Left ventricle myocardium inferior (tissue), 1 donor: ENCODE measurements around the gene CHRM3. TPM values are rescaled to one million over a fixed set of nuclear protein-coding genes. Genes with fewer than 3 reads are reported as not detected.

Source experiments
- DNase-seq: peaks from one replicate; pipeline ENCODE4 v3.0.0-alpha.2; 2020
- H3K27ac ChIP-seq: fragments of 200-600 bp; replicated peaks from 2 replicates; pipeline ENCODE4 v1.8.0; 2021
- H3K27me3 ChIP-seq: fragments of 200-600 bp; 2 replicates; pipeline ENCODE4 v1.8.0; 2021; ENCODE audit warnings: low read depth
- H3K36me3 ChIP-seq: fragments of 200-600 bp; 2 replicates; pipeline ENCODE4 v1.8.0; 2021
- H3K4me1 ChIP-seq: fragments of 200-600 bp; 2 replicates; pipeline ENCODE4 v1.8.0; 2021
- H3K4me3 ChIP-seq: fragments of 200-600 bp; 2 replicates; pipeline ENCODE4 v1.8.0; 2021; ENCODE audit warnings: mild to moderate bottlenecking, moderate library complexity
- H3K9me3 ChIP-seq: fragments of 200-600 bp; replicated peaks from 2 replicates; pipeline ENCODE4 v1.8.0; 2021
- intact Hi-C: fragments of 100-400 bp; cut with micrococcal nuclease; formaldehyde crosslinking; loops from one replicate; pipeline ENCODE4 v1.11.0; 2022
- long read RNA-seq: library from polyadenylated mRNA; unstranded; transcript quantifications from one replicate; pipeline ENCODE4 v2.0.0, GENCODE V29; 2021
- total RNA-seq: library from RNA; stranded (reverse); fragmentation: NEBNext Ultra II Directional; extraction: Animal tissue kit (Norgen Biotek cat#: 25700); gene quantifications from one replicate; pipeline ENCODE4 v1.2.1, GENCODE V29; 2021
- TF ChIP-seq, protein P1 (sequence below): fragments of 200-600 bp; IDR thresholded peaks from 2 replicates; pipeline ENCODE4 v1.8.0; 2021; ENCODE audit warnings: antibody characterized with exemption, mild to moderate bottlenecking, borderline replicate concordance
- donor health status: DM: no; HTN: yes; CAD: no; lungs with severe emphysema.

CHRM3 gene
- 0.36 TPM for total RNA-seq
- long read RNA-seq, result 0 reads

DNA sequence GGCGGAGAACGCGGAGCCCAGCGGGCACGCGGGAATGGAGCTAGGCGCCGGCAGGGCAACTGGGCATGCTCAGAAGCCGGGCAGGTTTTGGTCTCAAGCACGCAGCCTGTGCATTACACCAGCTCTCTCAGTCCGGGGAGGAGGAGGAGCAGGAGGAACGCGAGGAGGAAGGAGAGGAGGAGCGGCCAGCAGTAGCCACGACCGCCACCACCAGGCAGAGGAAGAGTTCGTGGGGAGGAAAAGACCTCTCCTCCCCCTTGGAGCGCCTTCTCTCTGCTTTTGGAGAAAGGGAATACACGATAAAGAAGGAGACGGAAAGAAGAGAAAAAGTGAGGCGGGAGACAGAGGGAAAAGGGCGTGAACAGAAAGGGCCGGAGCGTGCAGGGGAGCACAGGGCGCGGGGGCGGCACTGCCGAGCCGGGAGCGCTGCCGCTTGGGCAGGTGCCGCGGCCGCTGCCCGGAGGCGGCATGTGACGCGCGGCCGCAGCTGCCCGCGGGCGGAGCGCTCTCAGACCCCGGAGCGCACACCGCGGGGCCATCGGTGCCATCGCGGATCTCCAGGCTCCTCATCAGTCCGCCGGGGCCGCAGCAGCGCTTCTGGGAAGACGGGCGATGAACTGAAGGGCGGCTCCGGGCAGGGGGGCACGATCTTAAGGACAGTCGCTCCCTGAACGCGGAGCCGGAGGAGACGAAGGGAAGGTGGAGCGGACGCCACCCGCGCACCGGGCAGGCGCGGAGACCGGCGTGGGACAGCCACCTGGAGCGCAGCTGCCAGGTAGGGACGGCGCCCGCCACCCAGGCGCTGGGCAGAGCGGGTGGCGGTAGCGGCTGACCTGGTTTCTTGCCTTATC, at the start of gene CHRM3:
Gene CHRM3, plus strand, starts transcription at position 116 of the 851 bp plus-strand sequence. CDS start 520,884 bp downstream, outside the sequence.
- TF ChIP-seq, protein P1, sequence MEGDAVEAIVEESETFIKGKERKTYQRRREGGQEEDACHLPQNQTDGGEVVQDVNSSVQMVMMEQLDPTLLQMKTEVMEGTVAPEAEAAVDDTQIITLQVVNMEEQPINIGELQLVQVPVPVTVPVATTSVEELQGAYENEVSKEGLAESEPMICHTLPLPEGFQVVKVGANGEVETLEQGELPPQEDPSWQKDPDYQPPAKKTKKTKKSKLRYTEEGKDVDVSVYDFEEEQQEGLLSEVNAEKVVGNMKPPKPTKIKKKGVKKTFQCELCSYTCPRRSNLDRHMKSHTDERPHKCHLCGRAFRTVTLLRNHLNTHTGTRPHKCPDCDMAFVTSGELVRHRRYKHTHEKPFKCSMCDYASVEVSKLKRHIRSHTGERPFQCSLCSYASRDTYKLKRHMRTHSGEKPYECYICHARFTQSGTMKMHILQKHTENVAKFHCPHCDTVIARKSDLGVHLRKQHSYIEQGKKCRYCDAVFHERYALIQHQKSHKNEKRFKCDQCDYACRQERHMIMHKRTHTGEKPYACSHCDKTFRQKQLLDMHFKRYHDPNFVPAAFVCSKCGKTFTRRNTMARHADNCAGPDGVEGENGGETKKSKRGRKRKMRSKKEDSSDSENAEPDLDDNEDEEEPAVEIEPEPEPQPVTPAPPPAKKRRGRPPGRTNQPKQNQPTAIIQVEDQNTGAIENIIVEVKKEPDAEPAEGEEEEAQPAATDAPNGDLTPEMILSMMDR, result no peak
- H3K36me3 ChIP-seq, result no peaks in the 10 kb centered on the region
- H3K4me1 ChIP-seq, result peaks cover 20% of the 10 kb centered on the region
- peaks cover 75% of the 10 kb centered on the region for H3K27me3 ChIP-seq
- intact Hi-C loops, result no loop called here
- no peak for DNase-seq
- no peak within 1 kb of the TSS for H3K27ac ChIP-seq
- no peaks in the 10 kb centered on the region for H3K9me3 ChIP-seq
- H3K4me3 ChIP-seq, result peak within 1 kb of the TSS; percentile 59

DNA sequence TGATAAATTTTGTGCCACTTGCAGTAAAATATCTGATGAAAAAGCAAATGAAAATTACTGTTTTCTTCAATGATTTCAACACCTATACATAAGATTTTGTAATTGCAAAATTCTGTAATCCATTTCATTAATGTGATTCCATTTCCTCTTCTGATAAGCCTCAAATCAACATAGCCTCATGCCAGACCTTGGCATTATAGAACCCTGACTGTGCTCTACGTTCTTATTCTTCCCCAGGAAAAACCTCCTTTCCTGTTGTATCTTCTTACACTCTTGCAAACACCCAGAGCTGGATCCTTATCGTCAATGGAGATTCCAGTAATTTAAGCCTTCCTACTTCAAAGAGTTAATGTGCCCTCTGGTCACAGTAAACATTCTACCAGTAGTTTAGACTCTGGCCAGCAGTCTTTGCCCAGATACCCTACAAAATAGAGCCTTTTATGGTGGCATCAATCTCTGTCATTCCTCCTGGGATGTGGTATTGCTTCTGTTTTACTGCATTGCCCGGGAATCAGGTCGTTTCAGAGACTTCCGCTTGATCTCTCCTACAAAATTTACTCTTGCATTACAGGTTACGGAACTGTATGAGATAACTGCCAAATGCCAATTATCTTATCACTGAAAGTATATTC, 48.5 kb upstream of the CHRM3 start:
- no peaks in the 10 kb centered on the region for H3K9me3 ChIP-seq
- TF ChIP-seq, protein P1, result no peak
- H3K4me1 ChIP-seq, result no peaks in the 10 kb centered on the region
- no peak overlapping the region for H3K27ac ChIP-seq
- no peaks in the 10 kb centered on the region for H3K36me3 ChIP-seq
- no peak for DNase-seq
- no peaks in the 10 kb centered on the region for H3K27me3 ChIP-seq
- intact Hi-C loops, result no loop called here
- H3K4me3 ChIP-seq, result no peak overlapping the region

DNA sequence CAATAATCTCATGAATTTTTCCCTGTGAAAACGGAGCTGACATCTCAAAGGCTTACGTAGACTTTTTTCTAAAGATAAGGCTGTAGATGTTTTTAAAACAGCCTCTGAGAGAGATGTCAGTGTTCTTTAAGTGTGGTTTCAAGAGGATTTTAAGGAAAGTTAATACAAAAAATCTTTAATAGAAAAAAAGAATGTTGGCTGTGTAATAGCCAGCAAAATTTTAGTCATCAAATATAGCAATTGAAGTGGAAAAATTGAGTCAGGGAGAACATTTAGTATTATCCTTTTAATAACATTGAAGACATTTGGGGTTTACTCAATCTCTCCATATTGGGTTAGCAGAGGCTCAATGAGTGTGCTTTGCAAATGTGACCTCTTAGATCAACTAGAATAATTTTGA, 38.6 kb upstream of the CHRM3 start:
- Histone ChIP-seq H3K4me3 (no peak overlapping the region), H3K27ac (no peak overlapping the region), H3K4me1 (no peaks in the 10 kb centered on the region), H3K27me3 (no peaks in the 10 kb centered on the region), H3K9me3 (no peaks in the 10 kb centered on the region), H3K36me3 (no peaks in the 10 kb centered on the region)
- DNase-seq, result no peak
- TF ChIP-seq, protein P1, result no peak
- intact Hi-C loops, result no loop called here

DNA sequence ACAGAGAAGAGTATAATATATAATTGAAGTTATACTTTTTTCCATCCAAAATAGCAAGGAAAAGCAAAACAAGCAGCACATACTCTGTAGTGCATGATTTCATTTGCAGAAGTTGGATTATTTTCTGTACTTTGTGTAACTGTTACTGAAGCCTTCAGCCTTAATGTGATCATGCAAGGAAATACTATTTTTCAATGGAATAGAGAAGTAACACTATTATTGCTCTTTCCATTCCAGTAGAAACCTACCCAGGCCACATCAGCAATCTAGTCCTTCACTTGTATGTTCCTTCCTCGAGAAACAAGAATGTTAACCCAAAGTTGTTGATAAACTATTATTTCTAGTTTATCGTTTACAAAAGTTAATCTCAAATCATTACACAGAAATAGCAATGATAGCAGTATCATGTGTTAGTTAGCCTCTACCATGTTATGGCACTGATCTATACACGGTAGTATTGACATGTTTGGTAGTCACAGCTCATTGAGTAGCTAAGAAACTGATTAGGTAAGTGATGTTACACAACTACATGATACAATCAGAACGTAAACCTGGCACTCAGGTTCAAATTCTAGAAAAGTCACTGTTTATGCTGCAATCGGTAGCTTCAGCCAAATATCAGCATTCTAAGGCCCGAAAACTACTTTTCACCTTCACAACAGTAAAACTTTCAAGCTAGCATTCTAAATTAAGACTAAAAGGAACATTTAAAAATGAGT, 37.6 kb upstream of the CHRM3 start:
- H3K4me3 ChIP-seq, result no peak overlapping the region
- no peaks in the 10 kb centered on the region for H3K36me3 ChIP-seq
- no peaks in the 10 kb centered on the region for H3K4me1 ChIP-seq
- TF ChIP-seq, protein P1, result no peak
- H3K9me3 ChIP-seq, result no peaks in the 10 kb centered on the region
- no peak overlapping the region for H3K27ac ChIP-seq
- no peak for DNase-seq
- H3K27me3 ChIP-seq, result no peaks in the 10 kb centered on the region
- intact Hi-C loops, result no loop called here

DNA sequence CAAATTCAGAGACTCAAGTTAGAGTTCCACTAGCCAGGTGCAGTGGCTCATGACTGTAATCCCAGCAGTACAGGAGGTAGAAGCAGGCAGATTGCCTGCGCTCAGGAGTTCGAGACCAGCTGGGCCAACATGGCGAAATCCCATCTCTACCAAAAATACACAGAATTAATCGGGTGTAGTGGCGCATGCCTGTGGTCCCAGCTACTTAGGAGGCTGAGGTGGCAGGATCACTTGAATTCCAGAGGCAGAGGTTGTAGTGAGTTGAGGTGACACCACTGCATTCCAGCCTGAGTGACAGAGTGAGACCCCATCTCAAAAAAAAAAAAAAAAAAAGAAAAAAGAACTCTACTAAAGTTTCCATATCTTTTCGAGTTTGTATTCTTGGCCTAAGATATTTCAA, 36.7 kb upstream of the CHRM3 start:
- H3K4me3 ChIP-seq, result no peak overlapping the region
- TF ChIP-seq, protein P1, result no peak
- H3K27me3 ChIP-seq, result no peaks in the 10 kb centered on the region
- DNase-seq, result no peak
- no peaks in the 10 kb centered on the region for H3K4me1 ChIP-seq
- H3K36me3 ChIP-seq, result no peaks in the 10 kb centered on the region
- no peak overlapping the region for H3K27ac ChIP-seq
- H3K9me3 ChIP-seq, result no peaks in the 10 kb centered on the region
- intact Hi-C loops, result no loop called here
